Endometrium (tissue), 2 donors: ENCODE results near the gene NR2F2.
"Not testable (repeated sequence)": the region's sequence is repeated elsewhere in the genome, so short reads cannot be mapped to it uniquely, and the experiment has no call there.

Experiments
- FAIRE-seq: peaks from 2 replicates; lab custom pipeline; 2012; peaks lifted over from hg19 to GRCh38; lab: Jason Lieb, UNC
- donor health status: control.
- donor health status: control.

The NR2F2 gene

GRCh38 chr15:96367311-96368200 is 37.1 kb downstream of the NR2F2 start:
- no peak for FAIRE-seq

GRCh38 chr15:96369351-96369750 is 38.9 kb downstream of the NR2F2 start:
- no peak for FAIRE-seq

DNA sequence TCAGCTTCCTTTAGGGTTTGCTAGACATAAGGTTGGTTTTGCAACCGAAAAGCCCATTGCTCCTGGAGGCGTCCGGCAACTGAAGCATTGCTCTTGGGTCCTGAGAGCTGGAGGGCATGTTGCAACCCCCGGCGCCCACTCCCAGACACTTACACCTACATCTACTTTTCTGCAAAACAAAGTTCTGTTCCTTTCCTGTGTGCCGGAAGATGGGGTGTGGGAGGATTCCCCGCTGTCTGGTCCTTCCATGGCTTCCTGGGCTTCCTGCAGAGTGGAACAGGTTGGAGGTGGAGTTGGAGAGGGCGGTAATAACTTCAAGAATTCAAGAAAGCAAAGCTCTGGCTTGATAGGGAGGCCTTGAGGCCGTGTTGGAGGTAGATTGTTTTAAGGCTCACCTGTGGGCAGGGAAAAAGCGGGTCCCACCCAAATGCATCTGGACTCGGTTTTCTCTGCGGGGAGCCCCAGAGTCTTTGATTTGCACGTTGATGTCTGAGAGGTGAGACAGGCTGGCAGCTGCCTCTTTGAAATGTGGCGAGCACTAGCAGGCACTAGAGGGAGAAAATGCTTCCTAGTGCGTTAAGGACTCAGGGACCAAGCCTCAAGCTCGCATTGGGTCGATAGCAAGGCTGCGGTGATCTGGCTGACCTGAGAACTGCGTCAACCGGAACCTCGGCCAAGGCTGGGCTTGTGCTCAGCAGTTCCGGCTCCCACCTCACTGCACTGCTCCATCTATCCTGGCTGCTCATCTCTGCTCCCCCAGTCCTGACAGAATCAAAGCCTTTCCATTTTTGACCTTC is 39.5 kb downstream of the NR2F2 start:
- FAIRE-seq: no peak

DNA sequence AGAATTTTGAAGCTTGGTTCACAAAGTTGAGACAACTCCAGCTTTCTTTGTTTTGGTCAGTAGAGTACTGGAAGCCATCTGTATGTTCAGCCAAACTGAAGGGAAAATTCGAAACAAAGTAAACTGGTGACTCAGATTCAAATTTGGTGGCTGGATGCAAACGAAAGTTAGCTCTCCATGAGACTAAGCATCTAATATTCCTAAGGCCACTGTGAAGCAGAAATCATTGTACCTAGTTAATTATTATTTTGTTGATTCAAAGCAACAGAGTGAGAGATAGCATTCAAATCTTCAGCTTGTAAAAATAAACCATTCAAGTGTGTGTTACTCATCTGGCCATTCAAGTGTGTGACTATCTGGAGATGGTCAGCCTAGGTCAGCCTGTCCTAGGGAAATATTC is 42.1 kb downstream of the NR2F2 start:
- FAIRE-seq: no peak

DNA sequence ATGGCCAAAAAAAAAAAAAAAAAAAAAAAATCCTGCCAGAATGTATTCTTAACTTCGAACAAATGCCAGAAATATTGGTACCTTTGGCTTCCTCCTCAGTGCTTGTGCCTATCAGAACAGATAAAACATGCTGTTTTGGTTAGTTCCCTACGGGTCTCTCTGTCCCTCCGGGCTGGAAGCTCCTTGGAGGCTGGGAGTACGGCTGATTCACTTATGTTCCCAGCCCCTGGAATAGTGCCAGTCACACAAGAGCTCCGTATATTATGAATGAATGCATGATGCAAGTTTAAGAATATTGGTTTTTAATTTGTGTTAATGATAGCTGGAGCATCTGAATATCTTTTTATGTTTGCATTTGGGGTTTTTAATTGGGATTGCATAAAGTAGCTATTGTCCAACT is 44.0 kb downstream of the NR2F2 start:
- no peak for FAIRE-seq

GRCh38 chr15:96379592-96379991 is 49.1 kb downstream of the NR2F2 start:
- FAIRE-seq: not testable (repeated sequence)

DNA sequence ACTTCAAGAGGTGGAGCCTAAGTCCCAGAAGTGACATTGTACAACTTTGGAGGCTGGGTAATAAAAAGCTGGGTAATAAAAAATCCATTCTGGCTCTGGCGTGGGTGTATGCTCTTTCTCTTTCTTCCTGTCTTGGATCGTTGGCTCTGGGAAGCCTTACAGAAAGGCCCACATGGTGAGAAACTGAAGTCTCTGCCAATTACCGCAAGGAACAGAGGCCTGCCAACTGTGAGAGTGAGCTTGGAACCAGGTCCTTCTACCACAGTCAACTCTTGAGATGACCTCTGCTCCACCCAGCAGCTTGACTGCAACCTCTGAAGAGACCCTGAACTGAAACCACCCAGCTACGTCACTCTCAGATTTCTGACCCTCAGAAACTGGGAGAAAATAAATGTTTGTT is 51.0 kb downstream of the NR2F2 start:
- no peak for FAIRE-seq

DNA sequence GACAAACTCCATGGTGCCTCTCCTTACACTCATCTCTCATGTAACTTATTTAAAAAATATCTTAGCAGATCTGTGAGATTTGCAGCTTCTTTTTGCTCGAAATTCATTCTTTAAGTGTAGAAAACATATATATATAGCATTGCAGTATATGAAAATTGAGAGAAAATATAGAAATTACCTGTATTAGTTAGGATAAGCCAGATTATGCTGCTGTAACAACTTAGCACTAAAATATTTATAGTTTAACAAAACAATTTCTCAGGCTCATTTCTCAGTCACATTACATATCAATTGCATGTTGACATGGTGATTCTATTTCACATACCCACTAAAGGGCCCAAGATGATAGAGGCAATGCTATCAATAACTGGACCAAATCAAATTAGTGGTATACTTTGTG is 54.7 kb downstream of the NR2F2 start:
- no peak for FAIRE-seq

DNA sequence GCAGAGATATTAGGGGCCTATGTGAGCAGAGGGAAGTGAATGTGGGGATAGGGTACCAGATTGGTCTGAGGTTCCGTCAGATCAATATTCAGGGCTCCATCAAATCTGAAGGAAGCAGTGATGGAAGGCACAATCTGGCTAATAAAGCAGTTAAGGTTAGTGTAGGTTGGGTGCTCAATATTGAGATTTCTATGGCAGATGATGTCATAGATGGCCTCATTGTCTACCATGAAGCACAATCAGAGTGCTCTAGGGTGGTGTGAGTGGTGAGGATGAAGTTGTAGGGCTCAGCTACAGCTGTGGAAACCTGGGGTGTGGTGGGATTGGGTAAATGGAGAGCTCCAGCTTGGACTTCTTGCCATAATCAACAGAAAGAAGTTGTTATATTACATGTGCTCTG is 58.2 kb downstream of the NR2F2 start:
- no peak for FAIRE-seq
